ENCODE data around the gene HEATR3.

HEATR3 gene

GRCh38 chr16:50072730-50073129, 7.0 kb downstream of the HEATR3 start:
- in situ Hi-C loops (cut with HindIII; ENCODE audit: low pct_ligation_motif_present, low sequenced_read_pairs): no loop called here
- Histone ChIP-seq H3K27me3 (replicated peaks) (no peaks in the 10 kb centered on the region), H3K36me3 (replicated peaks) (peaks cover 25% of the 10 kb centered on the region), H3K4me3 (ENCODE audit: low read depth, low read length) (no peak overlapping the region), H3K27ac (no peak overlapping the region)
- DNase-seq: no peak
- TF ChIP-seq CTCF (IDR thresholded peaks at IDR 0.05; ENCODE audit: low read depth, low read length, missing control alignments): no peak

GRCh38 chr16:50079397-50080140, 13.8 kb downstream of the HEATR3 start:
- Histone ChIP-seq H3K27me3 (replicated peaks) (no peaks in the 10 kb centered on the region), H3K27ac (no peak overlapping the region), H3K4me3 (ENCODE audit: low read depth, low read length) (no peak overlapping the region), H3K36me3 (replicated peaks) (peaks cover 22% of the 10 kb centered on the region)
- no peak for TF ChIP-seq CTCF (IDR thresholded peaks at IDR 0.05; ENCODE audit: low read depth, low read length, missing control alignments)
- in situ Hi-C loops (cut with HindIII; ENCODE audit: low pct_ligation_motif_present, low sequenced_read_pairs): no loop called here
- no peak for DNase-seq

GRCh38 chr16:50081428-50082018, 15.8 kb downstream of the HEATR3 start:
- in situ Hi-C loops (cut with HindIII; ENCODE audit: low pct_ligation_motif_present, low sequenced_read_pairs): no loop called here
- Histone ChIP-seq H3K36me3 (replicated peaks) (peaks cover 29% of the 10 kb centered on the region), H3K27me3 (replicated peaks) (no peaks in the 10 kb centered on the region), H3K4me3 (ENCODE audit: low read depth, low read length) (no peak overlapping the region), H3K27ac (no peak overlapping the region)
- TF ChIP-seq CTCF (IDR thresholded peaks at IDR 0.05; ENCODE audit: low read depth, low read length, missing control alignments): no peak
- DNase-seq: no peak

- TF ChIP-seq CTCF (IDR thresholded peaks at IDR 0.05; ENCODE audit: low read depth, low read length, missing control alignments): no peak
- H3K36me3 ChIP-seq (replicated peaks): peaks cover 43% of the 10 kb centered on the region
- H3K27me3 ChIP-seq (replicated peaks): no peaks in the 10 kb centered on the region
- DNase-seq: no peak
- in situ Hi-C loops (cut with HindIII; ENCODE audit: low pct_ligation_motif_present, low sequenced_read_pairs): no loop called here
- H3K27ac ChIP-seq: no peak overlapping the region
- no peak overlapping the region for H3K4me3 ChIP-seq (ENCODE audit: low read depth, low read length)
These were observed 18.2 kb downstream of the HEATR3 start for GRCh38 chr16:50083996-50084395.

- H3K4me3 ChIP-seq (ENCODE audit: low read depth, low read length): no peak overlapping the region
- no peaks in the 10 kb centered on the region for H3K27me3 ChIP-seq (replicated peaks)
- no peak for DNase-seq
- peaks cover 47% of the 10 kb centered on the region for H3K36me3 ChIP-seq (replicated peaks)
- H3K27ac ChIP-seq: no peak overlapping the region
- in situ Hi-C loops (cut with HindIII; ENCODE audit: low pct_ligation_motif_present, low sequenced_read_pairs): no loop called here
- no peak for TF ChIP-seq CTCF (IDR thresholded peaks at IDR 0.05; ENCODE audit: low read depth, low read length, missing control alignments)
These were observed 20.4 kb downstream of the HEATR3 start for GRCh38 chr16:50086176-50086575.

All from brain microvascular endothelial cell (primary cell).